ENCODE measurements around the gene PLB1. TPM values are rescaled to one million over a fixed set of nuclear protein-coding genes. Genes with fewer than 3 reads are reported as not detected.

The PLB1 gene
- polyA plus RNA-seq (2012; ENCODE audit: low read depth, missing spikeins): 0.40 TPM

GRCh38 chr2:28495551-28496250 lies at the start of gene PLB1:
TSS of gene PLB1 (plus strand) at chr2:28496060. CDS start at chr2:28496115, 55 bp downstream.
- DNase-seq (ENCODE audit: insufficient read length, low spot score): no peak
- TF ChIP-seq POU2F2 (IDR thresholded peaks at IDR 0.05; ENCODE audit: low read depth, low read length) (no peak), TAF1 (IDR thresholded peaks at IDR 0.05; ENCODE audit: low read depth, low read length) (no peak), SPI1 (IDR thresholded peaks at IDR 0.05; ENCODE audit: low read depth, low read length) (no peak), POLR2A (IDR thresholded peaks at IDR 0.05; ENCODE audit: low read depth, low read length) (no peak), PAX5 (IDR thresholded peaks at IDR 0.05; ENCODE audit: insufficient read depth, low read length, severe bottlenecking) (no peak), POLR2AphosphoS5 (IDR thresholded peaks at IDR 0.05; ENCODE audit: low read depth, low read length) (no peak)
- no peak for FAIRE-seq

- TF ChIP-seq SPI1 (IDR thresholded peaks at IDR 0.05; ENCODE audit: low read depth, low read length) (no peak), POLR2A (IDR thresholded peaks at IDR 0.05; ENCODE audit: low read depth, low read length) (no peak), TAF1 (IDR thresholded peaks at IDR 0.05; ENCODE audit: low read depth, low read length) (no peak), POLR2AphosphoS5 (IDR thresholded peaks at IDR 0.05; ENCODE audit: low read depth, low read length) (no peak), POU2F2 (IDR thresholded peaks at IDR 0.05; ENCODE audit: low read depth, low read length) (no peak), PAX5 (IDR thresholded peaks at IDR 0.05; ENCODE audit: insufficient read depth, low read length, severe bottlenecking) (no peak)
- DNase-seq (ENCODE audit: insufficient read length, low spot score) (no peak), FAIRE-seq (no peak)
Observed at GRCh38 chr2:28446531-28446930, 49.3 kb upstream of the PLB1 start.

- DNase-seq (ENCODE audit: insufficient read length, low spot score): no peak
- no peak for TF ChIP-seq POLR2A (IDR thresholded peaks at IDR 0.05; ENCODE audit: low read depth, low read length)
- TF ChIP-seq TAF1 (IDR thresholded peaks at IDR 0.05; ENCODE audit: low read depth, low read length): no peak
- TF ChIP-seq PAX5 (IDR thresholded peaks at IDR 0.05; ENCODE audit: insufficient read depth, low read length, severe bottlenecking): no peak
- TF ChIP-seq POLR2AphosphoS5 (IDR thresholded peaks at IDR 0.05; ENCODE audit: low read depth, low read length): no peak
- TF ChIP-seq SPI1 (IDR thresholded peaks at IDR 0.05; ENCODE audit: low read depth, low read length): no peak
- no peak for TF ChIP-seq POU2F2 (IDR thresholded peaks at IDR 0.05; ENCODE audit: low read depth, low read length)
- no peak for FAIRE-seq
Observed at GRCh38 chr2:28447086-28447485, 48.8 kb upstream of the PLB1 start.

- TF ChIP-seq POU2F2 (IDR thresholded peaks at IDR 0.05; ENCODE audit: low read depth, low read length) (no peak), POLR2A (IDR thresholded peaks at IDR 0.05; ENCODE audit: low read depth, low read length) (no peak), POLR2AphosphoS5 (IDR thresholded peaks at IDR 0.05; ENCODE audit: low read depth, low read length) (no peak)
- DNase-seq (ENCODE audit: insufficient read length, low spot score): no peak
- FAIRE-seq: no peak
Observed at GRCh38 chr2:28447943-28448792, 47.7 kb upstream of the PLB1 start.

GRCh38 chr2:28448793-28449100 lies 47.1 kb upstream of the PLB1 start:
- DNase-seq (ENCODE audit: insufficient read length, low spot score) (no peak), FAIRE-seq (no peak)
- TF ChIP-seq POLR2AphosphoS5 (IDR thresholded peaks at IDR 0.05; ENCODE audit: low read depth, low read length) (no peak), TAF1 (IDR thresholded peaks at IDR 0.05; ENCODE audit: low read depth, low read length) (no peak), POU2F2 (IDR thresholded peaks at IDR 0.05; ENCODE audit: low read depth, low read length) (no peak), SPI1 (IDR thresholded peaks at IDR 0.05; ENCODE audit: low read depth, low read length) (no peak), PAX5 (IDR thresholded peaks at IDR 0.05; ENCODE audit: insufficient read depth, low read length, severe bottlenecking) (no peak), POLR2A (IDR thresholded peaks at IDR 0.05; ENCODE audit: low read depth, low read length) (no peak)

- no peak for TF ChIP-seq PAX5 (IDR thresholded peaks at IDR 0.05; ENCODE audit: insufficient read depth, low read length, severe bottlenecking)
- TF ChIP-seq POLR2A (IDR thresholded peaks at IDR 0.05; ENCODE audit: low read depth, low read length): no peak
- no peak for TF ChIP-seq POU2F2 (IDR thresholded peaks at IDR 0.05; ENCODE audit: low read depth, low read length)
- no peak for TF ChIP-seq SPI1 (IDR thresholded peaks at IDR 0.05; ENCODE audit: low read depth, low read length)
- TF ChIP-seq POLR2AphosphoS5 (IDR thresholded peaks at IDR 0.05; ENCODE audit: low read depth, low read length): no peak
- TF ChIP-seq TAF1 (IDR thresholded peaks at IDR 0.05; ENCODE audit: low read depth, low read length): no peak
- DNase-seq (ENCODE audit: insufficient read length, low spot score) (no peak), FAIRE-seq (no peak)
Observed at GRCh38 chr2:28449126-28449487, 46.8 kb upstream of the PLB1 start.

- TF ChIP-seq POLR2A (IDR thresholded peaks at IDR 0.05; ENCODE audit: low read depth, low read length): no peak
- no peak for TF ChIP-seq TAF1 (IDR thresholded peaks at IDR 0.05; ENCODE audit: low read depth, low read length)
- no peak for TF ChIP-seq POLR2AphosphoS5 (IDR thresholded peaks at IDR 0.05; ENCODE audit: low read depth, low read length)
- no peak for TF ChIP-seq PAX5 (IDR thresholded peaks at IDR 0.05; ENCODE audit: insufficient read depth, low read length, severe bottlenecking)
- TF ChIP-seq SPI1 (IDR thresholded peaks at IDR 0.05; ENCODE audit: low read depth, low read length): no peak
- no peak for TF ChIP-seq POU2F2 (IDR thresholded peaks at IDR 0.05; ENCODE audit: low read depth, low read length)
- DNase-seq (ENCODE audit: insufficient read length, low spot score) (no peak), FAIRE-seq (peak; percentile 28)
Observed at GRCh38 chr2:28449488-28450395, 46.1 kb upstream of the PLB1 start.

- FAIRE-seq (no peak), DNase-seq (ENCODE audit: insufficient read length, low spot score) (no peak)
- TF ChIP-seq PAX5 (IDR thresholded peaks at IDR 0.05; ENCODE audit: insufficient read depth, low read length, severe bottlenecking): no peak
- TF ChIP-seq TAF1 (IDR thresholded peaks at IDR 0.05; ENCODE audit: low read depth, low read length): no peak
- TF ChIP-seq SPI1 (IDR thresholded peaks at IDR 0.05; ENCODE audit: low read depth, low read length): no peak
- no peak for TF ChIP-seq POLR2AphosphoS5 (IDR thresholded peaks at IDR 0.05; ENCODE audit: low read depth, low read length)
- TF ChIP-seq POU2F2 (IDR thresholded peaks at IDR 0.05; ENCODE audit: low read depth, low read length): no peak
- no peak for TF ChIP-seq POLR2A (IDR thresholded peaks at IDR 0.05; ENCODE audit: low read depth, low read length)
Observed at GRCh38 chr2:28450901-28451565, 44.8 kb upstream of the PLB1 start.

All from GM12891 (cell line).